Activated T-cell treated with anti-CD3 and anti-CD28 coated beads, Interleukin-2, amount 50 U/mL, for 1 hour (primary cell): ENCODE data around the gene SLC11A1.

Source experiments
- DNase-seq: peaks from one replicate; pipeline ENCODE4 v3.0.0-alpha.2; 2020

Gene SLC11A1

GRCh38 chr2:218437969-218438368 lies 55.9 kb downstream of the SLC11A1 start:
- DNase-seq: no peak

- DNase-seq: no peak
Observed at GRCh38 chr2:218438596-218438995, 56.5 kb downstream of the SLC11A1 start.

DNA sequence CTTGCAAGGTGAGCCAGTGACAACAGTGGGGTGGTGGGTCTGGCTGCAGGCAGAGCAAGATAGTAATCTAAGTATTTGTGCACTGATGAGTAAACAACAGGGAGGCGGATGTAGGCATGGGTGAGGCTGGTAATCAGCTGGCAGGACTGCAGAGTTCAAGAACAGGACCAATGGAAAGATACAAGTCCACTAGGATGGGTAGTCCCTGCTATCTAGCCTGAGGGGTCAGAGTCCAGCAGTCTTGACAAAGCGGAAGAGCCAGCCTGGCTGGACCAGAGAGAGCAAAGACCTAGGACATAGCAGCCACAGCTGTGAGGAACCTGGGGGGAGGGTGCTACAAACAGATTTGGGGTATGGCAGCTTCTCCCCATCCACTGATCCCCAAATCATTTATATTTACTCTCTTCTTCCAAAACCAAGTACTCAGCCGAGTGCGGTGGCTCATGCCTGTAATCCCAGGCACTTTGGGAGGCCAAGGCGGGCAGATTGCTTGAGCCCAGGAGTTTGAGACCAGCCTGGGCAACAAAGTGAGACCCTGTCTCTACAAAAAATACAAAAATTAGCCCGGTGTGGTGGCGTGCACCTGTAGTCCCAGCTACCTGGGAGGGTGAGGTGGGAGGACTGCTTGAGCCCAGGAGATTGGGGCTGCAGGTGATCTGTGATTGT lies 62.8 kb downstream of the SLC11A1 start:
- DNase-seq: no peak

DNA sequence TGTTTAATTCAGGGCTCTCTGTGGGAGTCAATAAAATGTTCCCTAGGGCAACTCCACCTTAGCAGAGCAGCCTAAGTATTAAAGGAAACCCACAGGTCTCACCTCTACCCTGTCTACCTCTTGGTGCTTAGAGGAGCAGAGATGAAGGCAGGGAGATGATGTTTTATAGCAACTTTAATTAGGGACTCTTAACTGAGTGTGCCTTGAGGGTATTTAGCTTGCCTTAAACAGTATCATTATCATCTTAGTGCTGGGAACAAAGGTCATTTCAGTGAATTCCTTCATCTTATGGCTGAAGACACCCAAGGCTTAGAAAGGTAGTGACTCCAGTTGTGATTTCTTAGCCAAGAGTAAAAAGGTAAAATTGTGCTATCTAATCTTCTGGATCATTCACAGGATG lies 63.5 kb downstream of the SLC11A1 start:
- no peak for DNase-seq
